Kidney glomerular epithelial cell (primary cell): ENCODE data around the gene PPP1R1C.
A peak's percentile ranks its signal among the peaks of the same experiment; 100 is the strongest.

Experiments used
- DNase-seq: peaks from one replicate; lab custom pipeline; 2025; lab: John Stamatoyannopoulos, UW

PPP1R1C gene

DNA sequence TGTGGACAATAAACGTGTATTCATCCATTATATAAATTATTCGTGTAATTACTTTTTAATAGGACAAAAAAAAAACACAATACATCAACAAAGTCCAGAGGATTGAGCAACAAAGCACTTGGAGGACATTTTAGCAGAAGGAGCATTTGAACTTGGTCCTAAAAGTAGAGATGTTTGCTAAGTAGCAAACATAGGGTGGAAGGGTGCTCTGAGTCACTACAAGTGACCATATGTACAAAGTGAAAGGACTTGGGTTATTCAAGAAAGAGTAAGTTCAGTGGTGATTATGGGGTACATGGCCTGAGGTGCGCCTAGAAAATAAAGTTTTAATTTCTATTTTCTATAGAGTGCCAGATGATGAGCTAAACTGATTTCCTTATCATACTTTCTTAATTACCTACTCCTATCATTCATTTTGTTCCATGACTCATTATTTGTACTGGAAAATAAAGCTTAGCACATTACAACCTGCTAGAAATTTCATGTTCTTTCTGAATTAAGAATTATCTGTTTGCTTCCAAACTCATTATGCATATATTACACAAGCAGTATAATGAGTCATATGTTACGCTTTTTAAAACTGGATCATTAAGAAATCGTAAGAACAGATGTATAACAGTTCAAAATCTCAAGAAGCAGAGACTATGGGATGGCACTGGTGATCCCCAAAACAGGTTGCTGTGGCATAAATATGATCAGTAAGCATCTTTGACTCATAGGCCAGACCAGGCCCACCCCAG is 13.1 kb upstream of the PPP1R1C start:
- no peak for DNase-seq

GRCh38 chr2:181973171-181973783 is 12.4 kb upstream of the PPP1R1C start:
- DNase-seq = no peak

DNA sequence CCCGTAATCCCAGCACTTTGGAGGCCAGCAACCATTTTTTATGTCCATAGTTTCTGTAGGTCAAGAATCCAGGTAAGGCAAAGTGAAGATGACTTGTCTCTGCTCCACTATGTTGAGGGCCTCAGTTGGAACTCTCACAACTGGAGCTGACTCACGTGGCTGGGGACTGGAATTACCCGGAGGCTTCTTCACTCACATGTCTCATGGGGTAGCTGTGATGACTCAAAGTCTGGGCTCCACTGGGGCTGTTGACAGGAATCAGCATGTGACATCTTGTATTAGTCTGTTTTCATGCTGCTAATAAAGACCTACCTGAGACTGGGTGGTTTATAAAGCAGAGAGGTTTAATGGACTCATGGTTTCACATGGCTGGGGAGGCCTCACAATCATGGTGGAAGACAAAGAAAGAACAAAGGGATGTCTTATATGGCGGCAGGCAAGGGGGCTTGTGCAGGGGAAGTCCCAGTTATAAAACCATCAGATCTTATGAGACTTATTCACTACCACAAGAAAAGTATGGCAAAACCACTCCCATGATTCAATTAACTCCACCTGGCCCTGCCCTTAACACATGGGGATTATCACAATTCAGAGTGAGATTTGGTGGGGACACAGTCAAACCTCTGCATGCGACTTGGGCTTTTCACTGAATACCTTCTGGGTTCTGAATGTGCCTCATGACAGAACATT is 7.8 kb upstream of the PPP1R1C start:
- no peak for DNase-seq

DNA sequence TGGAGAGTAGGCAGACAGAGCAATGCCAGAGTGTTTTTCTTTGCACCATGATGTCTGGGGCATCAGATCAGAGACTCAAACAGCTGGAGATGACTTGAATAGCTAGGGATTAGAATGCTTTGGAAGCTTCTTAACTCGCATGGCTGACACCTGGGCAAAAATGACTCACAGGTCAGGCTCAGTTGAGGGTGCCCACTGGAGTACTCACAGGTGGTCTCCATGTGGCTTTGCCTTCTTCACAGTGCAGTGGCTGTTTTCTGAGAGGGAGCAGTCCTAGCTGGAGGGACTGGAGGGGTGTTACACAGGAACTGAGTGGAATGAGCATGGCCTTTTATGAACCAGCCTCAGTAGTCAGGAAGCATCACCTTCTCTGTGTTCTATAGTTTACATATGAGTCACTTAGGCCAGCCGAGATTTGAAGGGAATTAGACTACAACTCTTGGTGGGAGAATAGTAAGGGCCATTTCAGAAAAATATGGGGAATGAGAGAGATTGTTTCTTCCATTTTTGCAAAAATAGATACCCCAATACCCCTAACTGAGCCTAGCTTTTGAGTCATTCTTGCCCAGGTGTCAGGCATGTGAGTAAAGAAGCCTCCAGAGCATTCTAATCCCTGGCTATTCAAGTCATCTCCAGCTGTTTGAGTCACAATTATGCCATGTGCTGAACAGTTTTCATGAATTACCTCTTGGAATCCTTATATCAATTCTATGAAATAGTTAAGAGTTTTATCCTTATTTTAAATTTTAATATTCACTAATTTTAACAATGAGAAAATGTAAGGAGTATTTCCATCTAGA is 7.1 kb upstream of the PPP1R1C start:
- DNase-seq = no peak

DNA sequence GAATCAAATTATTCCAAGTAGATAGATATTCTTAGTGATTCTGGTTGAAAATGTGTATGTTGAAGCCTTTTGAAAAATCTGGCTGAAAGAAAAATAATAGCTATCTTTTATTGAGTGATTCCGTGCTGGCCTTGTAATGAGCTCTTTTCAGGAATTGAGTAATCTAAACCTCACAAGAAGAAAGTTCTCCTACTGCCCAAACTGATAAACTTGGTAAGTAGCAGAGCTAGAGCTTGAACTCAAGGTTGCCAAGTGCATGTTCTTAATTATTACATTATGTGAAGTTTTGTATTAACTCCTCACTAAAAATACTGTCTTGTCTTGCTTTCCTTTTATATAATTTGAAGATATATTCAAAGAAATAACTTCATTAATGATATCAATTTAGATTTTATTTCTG is 1.6 kb upstream of the PPP1R1C start:
- no peak for DNase-seq

DNA sequence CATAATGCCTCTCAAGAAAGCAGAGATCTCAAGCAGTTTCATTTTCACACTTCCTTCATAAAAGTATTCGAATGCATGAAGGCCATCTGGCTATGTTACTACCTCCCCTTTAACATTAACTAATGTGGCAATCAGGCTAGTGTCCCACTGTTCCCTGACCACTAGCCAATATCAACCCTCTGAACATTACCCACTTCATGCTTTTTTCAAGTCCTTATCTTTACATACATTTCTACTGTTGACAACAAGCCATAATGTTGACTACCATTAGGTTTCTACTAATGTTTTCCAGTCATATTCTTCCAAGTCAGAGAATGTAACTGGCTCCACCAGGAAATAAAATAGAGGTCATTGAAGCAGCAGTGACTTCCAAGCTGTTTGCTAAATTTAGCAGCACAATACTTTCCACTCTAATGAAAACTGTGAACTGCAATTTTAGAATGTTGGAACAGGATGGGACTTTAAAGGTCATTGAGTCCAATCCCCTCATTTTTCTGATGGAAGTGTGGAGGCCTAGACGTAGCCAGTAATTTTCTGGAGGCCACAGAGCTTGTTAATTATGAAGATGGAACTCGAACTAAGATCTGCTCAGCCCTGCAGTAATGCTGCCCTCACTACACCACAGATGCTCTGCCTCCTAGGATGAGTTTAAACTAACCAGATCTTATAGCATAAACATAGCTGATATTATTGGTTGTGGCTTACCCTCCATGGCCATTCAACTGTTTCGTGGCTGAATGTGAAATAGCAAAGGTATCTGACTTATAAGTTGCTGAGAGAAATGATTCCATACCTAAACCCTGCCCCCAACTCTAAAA is 630 bp upstream of the PPP1R1C start:
- no peak for DNase-seq

- DNase-seq = no peak
These were observed 2.7 kb downstream of the PPP1R1C start for GRCh38 chr2:181988154-181988924.

GRCh38 chr2:181989099-181989498 is 3.4 kb downstream of the PPP1R1C start:
- no peak for DNase-seq

DNA sequence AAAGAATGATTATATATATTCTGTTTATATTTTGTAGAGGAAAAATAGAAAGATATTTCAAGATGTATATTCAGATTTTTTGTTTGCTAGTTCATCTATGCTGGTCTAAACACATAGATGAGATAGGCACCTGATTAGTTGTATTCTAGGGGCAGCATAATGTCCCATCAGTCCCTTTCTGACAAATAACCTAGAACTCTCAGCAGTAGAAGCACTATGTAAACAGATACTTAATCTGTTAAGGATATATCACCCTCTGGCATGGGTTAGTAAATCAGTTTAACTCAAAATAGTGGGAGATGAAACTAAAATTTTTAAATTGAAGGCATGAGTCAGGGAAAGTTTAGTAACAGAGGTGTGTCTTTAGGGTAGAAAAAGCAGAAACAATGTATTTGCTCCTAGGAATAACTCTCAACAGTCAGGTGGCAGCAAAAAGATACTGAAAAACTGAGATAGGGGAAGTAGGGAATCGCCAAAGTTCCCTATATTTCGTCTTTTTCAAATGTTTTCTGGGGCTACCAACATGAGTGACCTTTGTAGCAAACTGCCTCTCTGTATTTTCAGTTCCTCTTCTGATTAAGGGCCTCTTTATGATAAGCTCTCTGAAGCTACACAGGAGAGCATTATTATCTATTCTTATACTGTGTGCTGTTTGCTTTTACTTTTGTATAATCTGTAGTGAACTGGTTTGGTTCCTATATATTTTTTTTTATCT is 5.7 kb downstream of the PPP1R1C start:
- no peak for DNase-seq

DNA sequence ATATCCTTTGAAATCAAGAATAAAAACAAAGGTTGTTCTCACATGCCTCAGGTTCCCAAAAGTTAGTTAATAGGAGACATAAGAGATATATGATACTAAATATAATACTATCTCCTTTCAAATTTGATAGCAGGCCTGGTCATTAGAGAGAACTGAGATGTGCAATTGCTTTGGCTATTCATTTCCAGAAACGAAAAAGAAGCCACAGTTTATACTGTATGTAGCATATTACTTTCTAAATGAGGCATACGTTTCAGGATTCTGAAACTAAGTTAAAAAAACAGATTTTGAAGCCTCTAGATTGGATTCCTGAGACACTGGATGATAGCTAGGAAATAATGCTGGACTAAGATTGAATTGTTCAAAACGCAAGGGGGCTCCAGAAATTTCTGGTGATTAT is 7.1 kb downstream of the PPP1R1C start:
- no peak for DNase-seq

DNA sequence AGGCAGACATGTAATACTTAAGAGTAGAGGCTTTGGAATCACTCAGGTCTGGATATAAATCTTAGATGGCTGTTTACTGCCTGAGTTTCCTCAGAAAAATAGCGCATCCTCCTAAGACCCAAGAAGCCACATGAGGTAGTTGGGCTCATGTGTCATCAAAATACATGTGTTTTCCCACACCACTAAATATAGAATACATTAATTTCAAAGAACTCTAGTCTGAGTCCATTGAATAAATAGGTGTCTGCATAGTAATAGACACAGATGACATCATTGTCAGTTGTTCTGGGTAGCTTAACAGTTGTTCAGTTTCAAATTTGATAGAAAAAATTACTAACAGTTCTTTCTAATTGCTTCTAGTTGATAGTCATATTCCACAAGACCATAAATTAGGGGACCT is 9.6 kb downstream of the PPP1R1C start:
- DNase-seq = no peak

- peak; percentile 9 for DNase-seq
These were observed 12.6 kb downstream of the PPP1R1C start for GRCh38 chr2:181998041-181998835.

- no peak for DNase-seq
These were observed 13.4 kb downstream of the PPP1R1C start for GRCh38 chr2:181998891-181999654.

DNA sequence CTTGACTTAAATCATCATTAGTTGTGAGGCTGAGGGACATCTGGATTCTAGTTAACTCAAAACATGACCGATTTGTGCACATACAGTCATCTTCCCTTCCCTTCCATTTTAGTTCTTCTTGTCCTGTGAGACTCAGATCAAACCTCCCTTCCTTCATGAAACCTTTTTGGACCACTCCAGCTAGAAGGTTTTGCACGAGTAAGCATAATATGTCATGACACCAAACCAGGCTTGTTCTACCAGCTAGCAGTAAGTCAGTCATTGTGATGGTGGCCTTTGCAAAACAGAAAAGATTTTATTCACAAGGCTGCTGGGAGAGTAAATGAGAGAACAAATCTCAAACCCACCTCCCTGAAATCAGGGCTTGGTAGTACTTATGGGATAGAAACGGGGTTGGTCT is 14.3 kb downstream of the PPP1R1C start:
- DNase-seq = no peak

DNA sequence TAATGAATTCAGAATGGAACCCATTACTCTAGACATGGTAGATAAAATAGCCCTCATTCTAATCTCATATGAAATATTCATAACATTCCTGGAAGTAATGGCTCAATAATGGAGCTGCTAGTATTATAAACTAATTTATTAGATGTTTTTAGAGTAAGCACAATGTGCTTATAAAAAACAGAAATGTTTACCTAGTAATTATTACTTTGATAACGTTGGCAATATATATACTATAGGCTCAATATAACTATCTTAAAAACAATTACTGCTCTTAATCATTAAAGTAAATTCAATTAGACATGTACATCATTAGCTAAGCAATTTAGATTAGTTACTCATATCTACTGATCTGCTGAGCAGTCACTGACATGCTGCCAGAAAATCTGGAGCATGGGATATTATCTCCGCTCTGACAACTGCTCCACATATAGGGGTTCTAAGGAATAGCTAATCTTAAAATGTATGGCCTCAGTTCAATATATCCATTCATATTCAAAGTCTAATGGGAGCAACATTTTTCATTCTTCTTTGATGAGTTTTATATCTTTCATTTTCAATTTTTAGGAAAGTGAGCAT is 19.4 kb downstream of the PPP1R1C start:
- no peak for DNase-seq

DNA sequence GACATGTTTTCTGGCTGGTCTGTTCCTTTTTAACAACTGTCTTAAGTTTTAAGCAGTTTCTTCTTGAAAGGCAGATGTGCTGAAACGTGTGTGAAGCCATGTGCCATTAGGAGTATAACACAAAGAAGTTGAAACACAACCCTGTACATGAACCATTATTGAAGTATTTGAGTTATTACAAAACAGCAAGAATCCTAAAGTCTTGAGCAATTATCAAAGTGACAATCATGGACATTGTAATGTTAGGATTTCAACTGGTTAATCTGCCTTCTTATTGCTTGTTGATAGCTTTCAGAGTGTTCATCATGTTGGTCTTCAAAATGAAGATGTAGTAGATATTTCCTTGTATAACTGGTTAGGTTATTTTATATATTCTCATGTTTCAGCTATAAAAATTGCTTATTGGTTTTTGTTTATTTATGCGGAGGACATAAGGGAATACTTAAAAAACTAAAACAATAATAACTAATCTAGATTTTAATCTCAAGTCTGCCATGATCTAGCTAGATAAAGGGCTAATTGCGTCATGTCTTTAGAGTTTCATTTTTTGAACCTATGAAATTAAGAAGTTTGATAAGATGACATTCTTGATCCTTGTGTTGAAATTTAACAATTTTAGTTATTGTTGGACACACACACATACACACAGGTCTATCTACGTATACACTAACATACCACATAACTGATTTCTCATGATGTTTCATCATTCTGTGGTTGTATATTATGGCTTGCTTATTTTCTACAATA is 21.1 kb downstream of the PPP1R1C start:
- DNase-seq = no peak

- no peak for DNase-seq
These were observed 28.6 kb downstream of the PPP1R1C start for GRCh38 chr2:182014284-182014683.
